Caco-2 (cell line): ENCODE results near the gene AHDC1. TPM values are rescaled to one million over a fixed set of nuclear protein-coding genes. Genes with fewer than 3 reads are reported as not detected.
A peak's percentile ranks its signal among the peaks of the same experiment; 100 is the strongest.

Experiments used
- BruUV-seq: library from RNA; stranded (reverse); fragments of 400-500 nt; replicated peaks from 2 replicates; lab custom pipeline; 2021; lab: Mats Ljungman, UMichigan
- CTCF ChIA-PET: fragments of 300-600 bp; sonication (Branson Sonifier 250); formaldehyde crosslinking; loops from one replicate; lab custom pipeline; 2022; ENCODE audit warnings: antibody characterized with exemption; lab: Charles Lee
- POLR2A ChIA-PET: fragments of 300-600 bp; sonication (Branson Sonifier 250); formaldehyde crosslinking; loops from one replicate; lab custom pipeline; 2022; ENCODE audit warnings: antibody characterized with exemption; lab: Charles Lee
- DNase-seq, 2 experiments: peaks; one replicate each; pipeline versions ENCODE4 v3.0.0 to v3.0.0-alpha.2; 2020 to 2022
- H3K27me3 ChIP-seq: replicated peaks from 2 replicates; pipeline ENCODE4 v1.6.0; 2011; ENCODE audit warnings: low read length; ENCODE audit not compliant: control insufficient read depth, insufficient read depth
- H3K36me3 ChIP-seq: 2 replicates; pipeline ENCODE4 v1.5.1; 2011; ENCODE audit warnings: low read length; ENCODE audit not compliant: control insufficient read depth, insufficient read depth
- H3K4me1 ChIP-seq: fragments of 250-450 bp; sonication (Bioruptor Pico); 2 replicates; pipeline ENCODE4 v1.5.1; 2020; ENCODE audit warnings: mild to moderate bottlenecking
- H3K4me3 ChIP-seq: 2 replicates; pipeline ENCODE4 v1.5.1; 2011; ENCODE audit warnings: low read depth, mild to moderate bottlenecking, control low read depth, low read length
- H3K9me3 ChIP-seq: fragments of 250-450 bp; sonication (Bioruptor Pico); 2 replicates; pipeline ENCODE4 v1.5.1; 2020; ENCODE audit warnings: mild to moderate bottlenecking, moderate library complexity
- H3K27ac Mint-ChIP-seq: one replicate; pipeline ENCODE4 v1.8.0; 2022; ENCODE audit warnings: mixed read lengths; ENCODE audit not compliant: unreplicated experiment
- H3K27me3 Mint-ChIP-seq: one replicate; pipeline ENCODE4 v1.8.0; 2022; ENCODE audit warnings: mixed read lengths; ENCODE audit not compliant: insufficient read depth, unreplicated experiment
- H3K36me3 Mint-ChIP-seq: one replicate; pipeline ENCODE4 v1.8.0; 2022; ENCODE audit warnings: mild to moderate bottlenecking, mixed read lengths; ENCODE audit not compliant: insufficient read depth, unreplicated experiment
- H3K4me1 Mint-ChIP-seq: one replicate; pipeline ENCODE4 v1.8.0; 2022; ENCODE audit warnings: low read depth, mixed read lengths; ENCODE audit not compliant: unreplicated experiment
- H3K4me3 Mint-ChIP-seq: one replicate; pipeline ENCODE4 v1.8.0; 2022; ENCODE audit warnings: mild to moderate bottlenecking, moderate library complexity, mixed read lengths; ENCODE audit not compliant: unreplicated experiment
- H3K9me3 Mint-ChIP-seq: one replicate; pipeline ENCODE4 v1.8.0; 2022; ENCODE audit warnings: mixed read lengths; ENCODE audit not compliant: unreplicated experiment
- intact Hi-C: fragments of 100-400 bp; cut with micrococcal nuclease; formaldehyde crosslinking; loops from one replicate; pipeline ENCODE4 v1.10.0; 2022; ENCODE audit not compliant: unreplicated experiment
- total RNA-seq: library from RNA; stranded (reverse); gene quantifications from 2 replicates; pipeline ENCODE4 v1.2.3, GENCODE V29; 2022
- TF ChIP-seq, protein P1 (sequence below), 2 experiments: fragments of 200-600 bp in 1 of 2; IDR thresholded peaks; 1 replicate in 1 of 2; 2 replicates in 1 of 2; pipeline versions ENCODE4 v1.5.1 to v1.8.0; 2011 to 2022; ENCODE audit warnings: antibody characterized with exemption in 1 of 2, control low read depth in 1 of 2, inconsistent platforms in 1 of 2, low read depth in 1 of 2, low read length in 1 of 2, mild to moderate bottlenecking in 1 of 2, moderate library complexity in 1 of 2; ENCODE audit not compliant: insufficient read depth in 1 of 2, severe bottlenecking in 1 of 2, unreplicated experiment in 1 of 2

Gene AHDC1
- total RNA-seq, 1 experiment from 2014 or later, result 17.0 TPM

DNA sequence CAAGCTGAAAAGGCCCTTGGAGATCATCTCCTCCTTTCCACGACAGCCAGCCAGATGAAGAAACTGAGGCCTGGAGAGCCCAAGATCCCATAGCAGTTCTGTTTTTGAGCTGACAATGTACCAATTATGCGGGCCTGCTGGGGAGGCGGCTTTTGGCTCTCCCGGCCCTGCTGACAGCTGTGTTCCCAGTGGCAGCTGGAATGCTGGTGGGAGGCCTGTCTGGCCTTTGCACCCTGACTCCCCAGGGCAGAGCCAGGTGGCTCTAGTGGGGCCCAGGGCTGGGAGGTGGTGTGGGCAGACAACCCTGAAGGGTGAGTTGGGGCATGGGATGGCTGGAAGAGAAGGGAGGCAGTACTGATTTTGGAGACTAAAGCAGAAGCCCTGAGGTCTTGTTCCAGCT is 83.3 kb downstream of the AHDC1 start:
- TF ChIP-seq, protein P1, sequence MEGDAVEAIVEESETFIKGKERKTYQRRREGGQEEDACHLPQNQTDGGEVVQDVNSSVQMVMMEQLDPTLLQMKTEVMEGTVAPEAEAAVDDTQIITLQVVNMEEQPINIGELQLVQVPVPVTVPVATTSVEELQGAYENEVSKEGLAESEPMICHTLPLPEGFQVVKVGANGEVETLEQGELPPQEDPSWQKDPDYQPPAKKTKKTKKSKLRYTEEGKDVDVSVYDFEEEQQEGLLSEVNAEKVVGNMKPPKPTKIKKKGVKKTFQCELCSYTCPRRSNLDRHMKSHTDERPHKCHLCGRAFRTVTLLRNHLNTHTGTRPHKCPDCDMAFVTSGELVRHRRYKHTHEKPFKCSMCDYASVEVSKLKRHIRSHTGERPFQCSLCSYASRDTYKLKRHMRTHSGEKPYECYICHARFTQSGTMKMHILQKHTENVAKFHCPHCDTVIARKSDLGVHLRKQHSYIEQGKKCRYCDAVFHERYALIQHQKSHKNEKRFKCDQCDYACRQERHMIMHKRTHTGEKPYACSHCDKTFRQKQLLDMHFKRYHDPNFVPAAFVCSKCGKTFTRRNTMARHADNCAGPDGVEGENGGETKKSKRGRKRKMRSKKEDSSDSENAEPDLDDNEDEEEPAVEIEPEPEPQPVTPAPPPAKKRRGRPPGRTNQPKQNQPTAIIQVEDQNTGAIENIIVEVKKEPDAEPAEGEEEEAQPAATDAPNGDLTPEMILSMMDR (IDR thresholded peaks at IDR 0.05; ENCODE audit: insufficient read depth in 1 of 2, low read depth in 1 of 2, low read length in 1 of 2, severe bottlenecking in 1 of 2, unreplicated experiment in 1 of 2), result no peak
- H3K4me3 ChIP-seq, result no peak overlapping the region
- no peaks in the 10 kb centered on the region for H3K36me3 Mint-ChIP-seq
- no peaks in the 10 kb centered on the region for H3K27me3 Mint-ChIP-seq
- intact Hi-C loops, result no loop called here
- POLR2A ChIA-PET, result interaction anchor here (0.5 to 0.6 kb wide), 2 partner anchors 24 kb away, joined by 3 read pairs; no protein-coding TSS in a partner anchor
- H3K36me3 ChIP-seq, result no peaks in the 10 kb centered on the region
- peak overlapping the region; percentile 70 for H3K27ac Mint-ChIP-seq
- H3K4me1 Mint-ChIP-seq, result peaks cover 67% of the 10 kb centered on the region
- no peaks in the 10 kb centered on the region for H3K9me3 Mint-ChIP-seq
- no peaks in the 10 kb centered on the region for H3K27me3 ChIP-seq
- H3K4me1 ChIP-seq, result peaks cover 69% of the 10 kb centered on the region
- DNase-seq, result peak; percentile 54 to 63
- no peaks in the 10 kb centered on the region for H3K9me3 ChIP-seq
- BruUV-seq, result no TSS peak
- H3K4me3 Mint-ChIP-seq, result no peak overlapping the region
- CTCF ChIA-PET, result interaction anchor here (0.6 kb wide), 1 partner anchor 79 kb away, joined by 11 read pairs; no protein-coding TSS in a partner anchor

DNA sequence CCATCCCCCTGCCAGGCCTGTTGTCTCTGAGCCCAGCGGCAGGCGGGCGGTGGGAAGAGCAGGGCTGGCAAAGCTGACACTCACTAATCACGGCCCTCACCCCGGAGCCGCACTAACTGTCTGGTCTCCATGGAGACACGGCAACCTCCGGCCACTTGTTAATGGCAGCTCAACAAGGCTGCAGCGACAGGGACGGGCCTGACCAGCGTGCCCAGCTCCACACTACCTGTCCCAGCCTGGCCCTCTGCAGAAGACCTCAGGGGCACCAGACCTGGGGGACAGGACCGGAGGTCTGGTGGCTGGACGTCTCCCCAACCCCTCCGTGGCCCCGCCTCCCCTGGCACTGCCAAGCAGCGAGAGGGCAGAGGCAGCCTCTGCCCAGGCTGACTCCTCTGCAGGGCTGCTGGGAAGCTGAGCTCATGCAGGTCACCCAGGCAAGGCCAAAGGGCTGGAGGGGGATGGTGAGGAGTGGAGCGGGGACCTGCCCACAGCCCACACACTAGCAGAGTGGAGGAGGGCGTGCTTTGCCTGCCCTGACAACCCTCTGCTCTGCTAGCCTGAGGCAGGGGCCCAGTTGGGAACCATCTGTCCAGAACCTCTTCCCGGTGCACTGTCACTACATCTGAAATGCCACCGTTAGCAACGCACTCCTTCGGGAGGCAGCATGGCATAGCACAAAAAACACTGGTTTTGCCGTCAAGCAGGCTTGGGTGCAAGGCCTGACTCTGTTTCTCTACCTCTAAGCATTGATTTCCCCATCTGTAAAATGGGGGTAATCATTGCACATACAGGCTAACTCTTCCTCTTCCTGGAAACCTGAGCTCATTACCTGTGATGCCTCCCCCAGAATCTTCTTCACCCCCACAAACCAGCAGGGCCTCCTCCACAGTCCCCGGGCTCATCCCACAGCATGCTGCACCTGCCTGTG is 84.3 kb downstream of the AHDC1 start:
- Mint-ChIP-seq H3K27ac (peak overlapping the region; percentile 70), H3K4me3 (no peak overlapping the region), H3K9me3 (no peaks in the 10 kb centered on the region), H3K4me1 (peaks cover 59% of the 10 kb centered on the region), H3K36me3 (no peaks in the 10 kb centered on the region), H3K27me3 (no peaks in the 10 kb centered on the region)
- Histone ChIP-seq H3K36me3 (no peaks in the 10 kb centered on the region), H3K27me3 (no peaks in the 10 kb centered on the region), H3K9me3 (no peaks in the 10 kb centered on the region), H3K4me1 (peaks cover 61% of the 10 kb centered on the region), H3K4me3 (no peak overlapping the region)
- ChIA-PET CTCF (interaction anchor here (0.6 to 1.0 kb wide), 4 partner anchors 22 to 87 kb away, joined by 3 to 9 read pairs (median 3); no protein-coding TSS in a partner anchor), POLR2A (interaction anchor here (0.6 kb wide), 1 partner anchor 154 kb away, joined by 8 read pairs; no protein-coding TSS in a partner anchor)
- no peak for DNase-seq
- TF ChIP-seq, protein P1 (IDR thresholded peaks at IDR 0.05; ENCODE audit: insufficient read depth in 1 of 2, low read depth in 1 of 2, low read length in 1 of 2, severe bottlenecking in 1 of 2, unreplicated experiment in 1 of 2), result no peak
- intact Hi-C loops, result no loop called here
- no TSS peak for BruUV-seq

DNA sequence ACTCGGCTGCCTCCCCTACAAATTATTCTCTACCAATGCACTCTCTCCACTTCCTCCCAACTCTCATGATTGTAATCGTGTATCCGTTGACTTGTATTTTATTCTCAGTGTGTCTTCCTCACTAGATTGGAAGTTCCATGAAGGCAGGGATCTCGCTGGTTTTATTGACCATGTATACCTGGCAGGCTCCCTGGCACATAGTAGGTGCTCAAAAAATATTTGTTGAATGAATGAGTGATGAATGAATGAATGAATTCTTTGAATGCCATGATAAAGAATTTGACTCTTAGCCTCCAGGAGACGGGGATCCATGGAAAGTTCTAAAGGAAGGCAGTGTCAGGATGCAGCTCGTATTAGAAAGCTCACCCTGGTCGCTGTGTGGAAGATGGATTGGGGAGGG is 85.1 kb downstream of the AHDC1 start:
- Mint-ChIP-seq H3K9me3 (no peaks in the 10 kb centered on the region), H3K4me3 (no peak overlapping the region), H3K4me1 (peaks cover 51% of the 10 kb centered on the region), H3K27me3 (no peaks in the 10 kb centered on the region), H3K36me3 (no peaks in the 10 kb centered on the region), H3K27ac (peak overlapping the region; percentile 51)
- Histone ChIP-seq H3K4me3 (no peak overlapping the region), H3K27me3 (no peaks in the 10 kb centered on the region), H3K36me3 (no peaks in the 10 kb centered on the region), H3K9me3 (no peaks in the 10 kb centered on the region), H3K4me1 (peaks cover 53% of the 10 kb centered on the region)
- POLR2A ChIA-PET, result no interaction called here
- intact Hi-C loops, result no loop called here
- no TSS peak for BruUV-seq
- CTCF ChIA-PET, result interaction anchor here (0.6 to 0.8 kb wide), 2 partner anchors 21 to 50 kb away, joined by 3 read pairs; no protein-coding TSS in a partner anchor
- no peak for DNase-seq
- TF ChIP-seq, protein P1 (IDR thresholded peaks at IDR 0.05; ENCODE audit: insufficient read depth in 1 of 2, low read depth in 1 of 2, low read length in 1 of 2, severe bottlenecking in 1 of 2, unreplicated experiment in 1 of 2), result no peak
